Keratinocyte (primary cell): ENCODE results near the gene SLC27A4. TPM values are rescaled to one million over a fixed set of nuclear protein-coding genes. Genes with fewer than 3 reads are reported as not detected.

Source experiments
- DNase-seq: peaks from one replicate; pipeline ENCODE4 v3.0.0-alpha.2; 2011; ENCODE audit warnings: low read depth, missing footprints, low spot score
- FAIRE-seq: peaks from 2 replicates; lab custom pipeline; 2011; peaks lifted over from hg19 to GRCh38; lab: Jason Lieb, UNC
- H2AFZ ChIP-seq: 2 replicates; pipeline ENCODE4 v1.6.0; 2012; ENCODE audit warnings: low read length, control low read depth, inconsistent platforms; ENCODE audit not compliant: control insufficient read depth
- H3K27ac ChIP-seq: 2 replicates; pipeline ENCODE4 v1.5.1; 2011; ENCODE audit warnings: low read length; ENCODE audit not compliant: control insufficient read depth, insufficient read depth
- H3K27me3 ChIP-seq: 3 replicates; pipeline ENCODE4 v1.6.0; 2011; ENCODE audit warnings: low read length; ENCODE audit not compliant: control insufficient read depth, insufficient read depth; ENCODE audit errors: extremely low read depth
- H3K36me3 ChIP-seq, 2 experiments: 2 replicates in 1 of 2; 3 replicates in 1 of 2; pipeline ENCODE4 v1.5.1; 2011; ENCODE audit warnings: low read length in 2 of 2, mild to moderate bottlenecking in 1 of 2; ENCODE audit not compliant: control insufficient read depth in 2 of 2, insufficient read depth in 2 of 2; ENCODE audit errors: extremely low read depth in 1 of 2
- H3K4me1 ChIP-seq: 3 replicates; pipeline ENCODE4 v1.5.1; 2011; ENCODE audit warnings: low read length; ENCODE audit not compliant: control insufficient read depth, insufficient read depth; ENCODE audit errors: extremely low read depth
- H3K4me2 ChIP-seq: 3 replicates; pipeline ENCODE4 v1.6.0; 2011; ENCODE audit warnings: low read depth, low read length; ENCODE audit not compliant: control insufficient read depth, insufficient read depth; ENCODE audit errors: extremely low read depth
- H3K4me3 ChIP-seq, 3 experiments: fragments of 200-600 bp in 1 of 3; sonication (generic) in 1 of 3; 2 replicates in 2 of 3; 3 replicates in 1 of 3; pipeline ENCODE4 v1.5.1; 2011 to 2016; ENCODE audit warnings: low read length in 3 of 3, mild to moderate bottlenecking in 3 of 3, control low read depth in 2 of 3, inconsistent platforms in 1 of 3, low read depth in 1 of 3, mixed read lengths in 1 of 3, mixed run types in 1 of 3, moderate library complexity in 1 of 3; ENCODE audit not compliant: control insufficient read depth in 2 of 3, insufficient read depth in 2 of 3; ENCODE audit errors: extremely low read depth in 1 of 3
- H3K79me2 ChIP-seq: 2 replicates; pipeline ENCODE4 v1.6.0; 2012; ENCODE audit warnings: low read length; ENCODE audit not compliant: control insufficient read depth, insufficient read depth
- H3K9ac ChIP-seq: 3 replicates; pipeline ENCODE4 v1.6.0; 2011; ENCODE audit warnings: low read length; ENCODE audit not compliant: control insufficient read depth, insufficient read depth; ENCODE audit errors: extremely low read depth
- H3K9me1 ChIP-seq: 3 replicates; pipeline ENCODE4 v1.6.0; 2011; ENCODE audit warnings: low read length; ENCODE audit not compliant: control insufficient read depth, insufficient read depth; ENCODE audit errors: extremely low read depth
- H3K9me3 ChIP-seq: 2 replicates; pipeline ENCODE4 v1.5.1; 2012; ENCODE audit warnings: low read depth, low read length; ENCODE audit not compliant: control insufficient read depth
- H4K20me1 ChIP-seq: 3 replicates; pipeline ENCODE4 v1.6.0; 2011; ENCODE audit warnings: low read length; ENCODE audit not compliant: control insufficient read depth, insufficient read depth; ENCODE audit errors: extremely low read depth
- CTCF ChIP-seq, 3 experiments: IDR thresholded peaks in 1 of 3; conservative IDR thresholded peaks in 1 of 3; optimal IDR thresholded peaks in 1 of 3; 2 replicates in 2 of 3; 3 replicates in 1 of 3; pipeline versions ENCODE3 to v1.5.1; 2011; ENCODE audit warnings: low read length in 3 of 3, mild to moderate bottlenecking in 3 of 3, moderate library complexity in 2 of 3, control low read depth in 1 of 3, inconsistent platforms in 1 of 3; ENCODE audit not compliant: insufficient read depth in 2 of 3; ENCODE audit errors: extremely low read depth in 1 of 3
- EZH2 ChIP-seq: IDR thresholded peaks from one replicate; pipeline ENCODE4 v1.6.1; 2012; ENCODE audit warnings: inconsistent platforms, mild to moderate bottlenecking, low read length, moderate library complexity
- dilution Hi-C: fragments of 300-500 bp; cut with MboI; formaldehyde crosslinking; loops from one replicate; pipeline ENCODE4 v1.7.0; 2020; ENCODE audit warnings: low sequenced_read_pairs; ENCODE audit not compliant: extremely low pct_ligation_motif_present
- polyA plus RNA-seq, 5 experiments: library from polyadenylated mRNA; depleted of rRNA in 3 of 5; stranded (reverse) in 3 of 5; stranded (forward) in 1 of 5; unstranded in 1 of 5; fragments of >200 nt; gene quantifications; 1 replicate in 1 of 5; 2 replicates in 3 of 5; 3 replicates in 1 of 5; pipeline versions ENCODE4 v1.2.1 to v1.2.3, GENCODE V29; 2011 to 2012; ENCODE audit warnings: missing spikeins in 2 of 5, low read depth in 1 of 5, low replicate concordance in 1 of 5

SLC27A4 gene
- polyA plus RNA-seq, 1 donor (not counting 4 experiments of a cell fraction or from before 2014, with no cell fraction given) = 17.3 TPM

- H3K4me3 ChIP-seq = peak overlapping the region; percentile 71 to 91 (median 76)
- peaks cover 13% of the 10 kb centered on the region for H3K4me1 ChIP-seq
- no peak for DNase-seq
- TF ChIP-seq CTCF (optimal IDR thresholded peaks at IDR 0.05 in 1 of 3, IDR thresholded peaks at IDR 0.05 in 1 of 3, conservative IDR thresholded peaks at IDR 0.05 in 1 of 3; ENCODE audit: extremely low read depth in 1 of 3, insufficient read depth in 2 of 3, low read length in 3 of 3) = no peak
- no peak for TF ChIP-seq EZH2
- no peak for FAIRE-seq
- peak overlapping the region; percentile 91 for H3K9ac ChIP-seq
- peaks cover 4% of the 10 kb centered on the region in 2 experiments for H3K36me3 ChIP-seq
- peak overlapping the region; percentile 92 for H3K4me2 ChIP-seq
- peaks cover 2% of the 10 kb centered on the region for H3K9me1 ChIP-seq
- no peaks in the 10 kb centered on the region for H4K20me1 ChIP-seq
- H3K9me3 ChIP-seq = no peaks in the 10 kb centered on the region
- peak overlapping the region; percentile 63 for H3K27ac ChIP-seq
- dilution Hi-C loops = no loop called here
- H3K27me3 ChIP-seq = no peaks in the 10 kb centered on the region
- H3K79me2 ChIP-seq = peaks cover 46% of the 10 kb centered on the region
- H2AFZ ChIP-seq = peak overlapping the region; percentile 89
Observed at GRCh38 chr9:128371630-128372117, 31.3 kb downstream of the SLC27A4 start.

- DNase-seq = no peak
- dilution Hi-C loops = no loop called here
Observed at GRCh38 chr9:128372188-128372641, 31.9 kb downstream of the SLC27A4 start.

More at GRCh38 chr9:128372188-128372641, 31.9 kb downstream of the SLC27A4 start:
- Histone ChIP-seq H3K27ac (peak overlapping the region; percentile 63), H3K9me3 (no peaks in the 10 kb centered on the region), H3K9ac (peak overlapping the region; percentile 91), H3K4me3 (peak overlapping the region; percentile 71 to 91 (median 76)), H2AFZ (no peak overlapping the region), H4K20me1 (no peaks in the 10 kb centered on the region), H3K4me1 (peaks cover 13% of the 10 kb centered on the region), H3K79me2 (peaks cover 52% of the 10 kb centered on the region), H3K27me3 (no peaks in the 10 kb centered on the region), H3K9me1 (peaks cover 2% of the 10 kb centered on the region), H3K4me2 (peak overlapping the region; percentile 92), H3K36me3 (peaks cover 4% of the 10 kb centered on the region in 2 experiments)
- no peak for FAIRE-seq
- no peak for TF ChIP-seq CTCF (optimal IDR thresholded peaks at IDR 0.05 in 1 of 3, IDR thresholded peaks at IDR 0.05 in 1 of 3, conservative IDR thresholded peaks at IDR 0.05 in 1 of 3; ENCODE audit: extremely low read depth in 1 of 3, insufficient read depth in 2 of 3, low read length in 3 of 3)
- TF ChIP-seq EZH2 = no peak
